SU-DHL-6 (cell line): ENCODE measurements around the gene KCNH4.

ENCODE experiments used
- H2AFZ ChIP-seq: fragments of 200-600 bp; sonication (generic); 2 replicates; pipeline ENCODE4 v1.6.1; 2014; ENCODE audit warnings: low read depth, mild to moderate bottlenecking, moderate library complexity, mixed read lengths, antibody characterized with exemption, low read length; ENCODE audit not compliant: severe bottlenecking
- H3F3A ChIP-seq: fragments of 200-600 bp; shearing (Covaris generic); 2 replicates; pipeline ENCODE4 v1.6.0; 2016; ENCODE audit warnings: antibody characterized with exemption, mild to moderate bottlenecking; ENCODE audit not compliant: insufficient read depth
- H3K27ac ChIP-seq: fragments of 200-600 bp; sonication (generic); 2 replicates; pipeline ENCODE4 v1.5.1; 2016; ENCODE audit warnings: low read depth, mild to moderate bottlenecking, low read length, moderate library complexity, mixed read lengths
- H3K27me3 ChIP-seq: fragments of 200-600 bp; sonication (generic), shearing (Covaris generic); 2 replicates; pipeline ENCODE4 v1.6.0; 2014; ENCODE audit warnings: mild to moderate bottlenecking, low read length
- H3K36me3 ChIP-seq: fragments of 200-600 bp; sonication (generic); 2 replicates; pipeline ENCODE4 v1.6.1; 2014; ENCODE audit warnings: mild to moderate bottlenecking, low read length, mixed read lengths
- H3K4me2 ChIP-seq: fragments of 300-600, 200-600 bp; shearing (Covaris generic), sonication (generic); 2 replicates; pipeline ENCODE4 v1.6.0; 2014; ENCODE audit warnings: low read length, low read depth, mild to moderate bottlenecking; ENCODE audit not compliant: poor library complexity, severe bottlenecking
- H3K4me3 ChIP-seq: fragments of 200-600 bp; sonication (generic); 2 replicates; pipeline ENCODE4 v1.5.1; 2014; ENCODE audit warnings: antibody characterized with exemption, low read length, mild to moderate bottlenecking, mixed read lengths; ENCODE audit not compliant: insufficient read depth, poor library complexity, severe bottlenecking
- H3K79me2 ChIP-seq: fragments of 200-600 bp; sonication (generic); 2 replicates; pipeline ENCODE4 v1.6.1; 2014; ENCODE audit warnings: mild to moderate bottlenecking, low read length, moderate library complexity; ENCODE audit not compliant: insufficient read depth
- H3K9ac ChIP-seq: fragments of 200-600 bp; sonication (generic); 2 replicates; pipeline ENCODE4 v1.7.0; 2014; ENCODE audit warnings: mild to moderate bottlenecking, low read length
- H3K9me2 ChIP-seq: fragments of 200-600 bp; sonication (generic); replicated peaks from 2 replicates; pipeline ENCODE4 v1.6.1; 2014; ENCODE audit warnings: low read length; ENCODE audit not compliant: insufficient read depth
- H3K9me3 ChIP-seq: fragments of 200-600 bp; sonication (generic); 2 replicates; pipeline ENCODE4 v1.6.1; 2014; ENCODE audit warnings: low read length, mixed read lengths; ENCODE audit not compliant: insufficient read depth
- H4K20me1 ChIP-seq: fragments of 200-600 bp; sonication (generic); 2 replicates; pipeline ENCODE4 v1.6.1; 2014; ENCODE audit warnings: low read depth, mild to moderate bottlenecking, antibody characterized with exemption, low read length, moderate library complexity, mixed read lengths
- CTCF ChIP-seq: fragments of 200-600 bp; sonication (generic); IDR thresholded peaks from one replicate; pipeline ENCODE4 v1.5.1; 2017; ENCODE audit warnings: antibody characterized with exemption, mild to moderate bottlenecking, low read length, moderate library complexity; ENCODE audit not compliant: insufficient read depth, poor library complexity, severe bottlenecking
- EZH2phosphoT487 ChIP-seq: fragments of 200-600 bp; sonication (generic), shearing (Covaris generic); conservative IDR thresholded peaks from 2 replicates; pipeline ENCODE4 v1.6.1; 2018; ENCODE audit warnings: mild to moderate bottlenecking, antibody characterized with exemption, low read length, moderate library complexity, mixed read lengths

KCNH4 gene

GRCh38 chr17:42124256-42124655 lies 56.7 kb downstream of the KCNH4 start:
- H3K36me3 ChIP-seq: peaks cover 14% of the 10 kb centered on the region
- H3K27me3 ChIP-seq: no peaks in the 10 kb centered on the region
- H3K27ac ChIP-seq: no peak overlapping the region
- H4K20me1 ChIP-seq: no peaks in the 10 kb centered on the region
- H3K4me2 ChIP-seq: no peak overlapping the region
- H3K79me2 ChIP-seq: no peaks in the 10 kb centered on the region
- H2AFZ ChIP-seq: no peak overlapping the region
- H3K9me2 ChIP-seq: no peaks in the 10 kb centered on the region
- no peaks in the 10 kb centered on the region for H3K9me3 ChIP-seq
- no peak overlapping the region for H3K9ac ChIP-seq
- H3F3A ChIP-seq: 0 out of 2 replicates have a peak, but pooled peaks cover 7% of the 10 kb centered on the region
- no peak overlapping the region for H3K4me3 ChIP-seq
- TF ChIP-seq CTCF: no peak
- TF ChIP-seq EZH2phosphoT487: no peak

GRCh38 chr17:42122371-42123303 lies 58.3 kb downstream of the KCNH4 start, which contains the start of gene HSPB9:
HSPB9 (plus strand) TSS chr17:42122804; CDS start chr17:42122851, 47 bp downstream.
- Histone ChIP-seq H3K9me2 (no peaks in the 10 kb centered on the region), H3K9me3 (no peaks in the 10 kb centered on the region), H3K9ac (no peak within 1 kb of the TSS), H3K27ac (no peak within 1 kb of the TSS), H2AFZ (no peak within 1 kb of the TSS), H3F3A (0 out of 2 replicates have a peak, but pooled peaks cover 7% of the 10 kb centered on the region), H3K27me3 (no peaks in the 10 kb centered on the region), H3K36me3 (peaks cover 12% of the 10 kb centered on the region), H3K79me2 (no peaks in the 10 kb centered on the region), H4K20me1 (no peaks in the 10 kb centered on the region), H3K4me2 (peak within 1 kb of the TSS; percentile 75), H3K4me3 (no peak within 1 kb of the TSS)
- TF ChIP-seq CTCF (no peak), EZH2phosphoT487 (no peak)

GRCh38 chr17:42120770-42121769 lies 59.9 kb downstream of the KCNH4 start, which contains the start of gene KAT2A:
KAT2A (minus strand) TSS chr17:42121367; CDS start chr17:42121304, 63 bp downstream.
- H3K27ac ChIP-seq: peak within 1 kb of the TSS; percentile 53
- no peaks in the 10 kb centered on the region for H4K20me1 ChIP-seq
- no peaks in the 10 kb centered on the region for H3K9me2 ChIP-seq
- 0 out of 2 replicates have a peak, but pooled peaks cover 3% of the 10 kb centered on the region for H3K36me3 ChIP-seq
- peak within 1 kb of the TSS; percentile 81 for H3K9ac ChIP-seq
- H2AFZ ChIP-seq: peak within 1 kb of the TSS; percentile 70
- no peaks in the 10 kb centered on the region for H3K27me3 ChIP-seq
- H3F3A ChIP-seq: peaks cover 8% of the 10 kb centered on the region
- no peaks in the 10 kb centered on the region for H3K9me3 ChIP-seq
- peak within 1 kb of the TSS; percentile 74 for H3K4me3 ChIP-seq
- TF ChIP-seq EZH2phosphoT487 (no peak), CTCF (no peak)
- peak within 1 kb of the TSS; percentile 75 for H3K4me2 ChIP-seq
- H3K79me2 ChIP-seq: no peaks in the 10 kb centered on the region
